Small intestine (tissue), 7 donors: ENCODE data around the gene ORM2. TPM values are rescaled to one million over a fixed set of nuclear protein-coding genes. Genes with fewer than 3 reads are reported as not detected.

Source experiments
- DNase-seq, 2 donors: peaks; one replicate each; pipeline versions ENCODE4 v3.0.0 to v3.0.0-alpha.2; 2013
- FAIRE-seq: peaks from 2 replicates; lab custom pipeline; 2012; peaks lifted over from hg19 to GRCh38; lab: Jason Lieb, UNC
- H3K27ac ChIP-seq, 3 donors: one replicate each; pipeline ENCODE4 v1.5.1; 2013; ENCODE audit warnings: low read length in 2 of 3, mild to moderate bottlenecking in 2 of 3, control low read depth in 1 of 3, inconsistent platforms in 1 of 3, low read depth in 1 of 3, moderate library complexity in 1 of 3
- H3K27me3 ChIP-seq, 3 donors: one replicate each; pipeline ENCODE4 v1.6.1; 2013; ENCODE audit warnings: low read length in 3 of 3, inconsistent platforms in 1 of 3; ENCODE audit not compliant: control insufficient read depth in 3 of 3, insufficient read depth in 3 of 3
- H3K36me3 ChIP-seq, 3 donors: one replicate each; pipeline ENCODE4 v1.6.1; 2013; ENCODE audit warnings: low read length in 3 of 3, inconsistent platforms in 1 of 3, low read depth in 1 of 3, mild to moderate bottlenecking in 1 of 3, moderate library complexity in 1 of 3; ENCODE audit not compliant: control insufficient read depth in 3 of 3, insufficient read depth in 2 of 3
- H3K4me1 ChIP-seq, 3 donors: one replicate each; pipeline ENCODE4 v1.6.1; 2013; ENCODE audit warnings: low read length in 2 of 3, inconsistent platforms in 1 of 3, low read depth in 1 of 3, mild to moderate bottlenecking in 1 of 3, moderate library complexity in 1 of 3; ENCODE audit not compliant: control insufficient read depth in 3 of 3, insufficient read depth in 2 of 3
- H3K4me3 ChIP-seq, 3 donors: one replicate each; pipeline ENCODE4 v1.5.1; 2013; ENCODE audit warnings: low read length in 3 of 3, control low read depth in 1 of 3, inconsistent platforms in 1 of 3, low read depth in 1 of 3, mild to moderate bottlenecking in 1 of 3, moderate library complexity in 1 of 3
- H3K9me3 ChIP-seq, 2 donors: one replicate each; pipeline ENCODE4 v1.6.1; 2013; ENCODE audit warnings: low read depth in 1 of 2, low read length in 1 of 2; ENCODE audit not compliant: control insufficient read depth in 2 of 2, insufficient read depth in 1 of 2
- WGBS, 3 donors: extraction: QIAGEN DNeasy Blood & Tissue Kit; methylation state at CpG; one replicate each; pipeline ENCODE4 v1.1.7; 2013; 5-methylcytosine and 5-hydroxymethylcytosine counted together
- polyA plus RNA-seq, 4 donors: library from polyadenylated mRNA; stranded (reverse) in 3 of 4; unstranded in 1 of 4; fragments of 200-250 nt in 3 of 4; fragments of 120-200 nt in 1 of 4; gene quantifications; one replicate each; pipeline versions ENCODE4 v1.2.1 to v1.2.3, GENCODE V29; 2013
- donor health status: healthy with polysubstance abuse.
- donor health status: control.
- donor health status: control.
- donor health status: Bipolar disorder and iron deficiency.
- donor health status: healthy.

The ORM2 gene
- polyA plus RNA-seq, 4 donors = 0.28 TPM; not detected in 3

DNA sequence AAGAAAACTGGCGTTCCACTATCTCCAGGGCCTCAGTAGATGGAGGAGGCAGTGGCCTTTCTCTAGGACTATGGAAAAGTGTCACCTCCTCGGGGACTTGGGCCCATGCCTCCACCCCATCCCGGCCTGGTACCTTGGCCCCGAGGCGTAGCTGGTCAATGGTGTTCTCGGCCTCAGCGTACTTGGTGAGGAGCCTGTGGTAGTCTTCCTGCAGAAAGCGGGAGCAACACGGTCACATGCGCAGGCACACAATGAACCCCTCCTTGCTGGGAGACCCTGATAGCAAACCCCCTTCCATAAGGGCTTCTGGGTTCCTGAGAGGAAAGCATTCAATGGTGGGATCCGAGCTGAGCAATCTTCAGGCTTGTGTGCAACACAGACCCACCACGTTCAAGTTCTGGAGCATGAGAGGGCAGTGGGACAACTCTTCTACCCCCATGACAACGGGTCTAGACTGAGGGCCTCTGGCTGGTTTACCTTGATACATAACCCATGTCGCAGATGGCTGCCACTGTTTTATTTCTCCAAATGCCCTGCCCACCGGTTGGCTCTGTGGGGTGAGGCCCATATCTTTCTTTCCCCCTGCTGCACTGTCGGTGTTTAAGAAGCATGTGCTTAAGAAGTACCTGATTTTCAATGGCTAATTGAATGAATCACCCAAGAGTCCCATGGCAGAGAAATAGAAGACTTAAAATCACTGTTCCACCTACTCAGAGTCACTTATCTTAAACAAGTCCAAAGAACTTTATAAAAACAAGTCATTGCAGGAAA lies 44.5 kb downstream of the ORM2 start:
- no peak for DNase-seq
- no peak overlapping the region for H3K4me3 ChIP-seq
- no peaks in the 10 kb centered on the region for H3K27me3 ChIP-seq
- no peaks in the 10 kb centered on the region for H3K9me3 ChIP-seq
- WGBS, 3 donors = 79 to 88% (median 84%) methylated on average over 16 of the region's 16 CpGs
- peaks cover 8 to 65% (median 19%) of the 10 kb centered on the region in 3 donors for H3K36me3 ChIP-seq
- H3K4me1 ChIP-seq = no peaks in the 10 kb centered on the region
- H3K27ac ChIP-seq = peak overlapping the region in 2 of 3 donors; percentile 8 to 82
- FAIRE-seq = no peak

DNA sequence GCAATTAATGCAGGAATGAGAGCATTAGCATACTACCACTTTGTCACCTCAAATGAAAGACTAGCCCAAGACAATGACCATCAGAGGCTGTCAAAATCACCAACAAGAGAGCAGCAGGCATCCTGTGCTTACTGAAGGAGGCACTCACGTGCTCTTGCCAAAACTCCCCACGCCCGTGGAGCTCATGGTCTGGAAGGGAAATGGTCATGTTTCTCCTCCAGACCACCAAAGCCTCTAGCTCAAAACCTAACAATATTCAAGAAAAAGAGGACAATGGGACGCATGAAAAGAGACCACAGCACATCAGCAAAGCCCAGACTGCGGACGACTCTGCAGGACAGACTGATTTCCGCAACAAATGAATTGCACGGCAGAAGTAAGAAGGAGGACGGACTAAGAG lies 45.3 kb downstream of the ORM2 start:
- Histone ChIP-seq H3K9me3 (no peaks in the 10 kb centered on the region), H3K36me3 (peaks cover 8 to 69% (median 19%) of the 10 kb centered on the region in 3 donors), H3K4me3 (no peak overlapping the region), H3K4me1 (no peaks in the 10 kb centered on the region), H3K27me3 (no peaks in the 10 kb centered on the region), H3K27ac (peak overlapping the region in 1 of 3 donors; percentile 23)
- 71 to 86% (median 79%) methylated on average over 9 of the region's 9 CpGs for WGBS, 3 donors
- FAIRE-seq (no peak), DNase-seq (no peak)

DNA sequence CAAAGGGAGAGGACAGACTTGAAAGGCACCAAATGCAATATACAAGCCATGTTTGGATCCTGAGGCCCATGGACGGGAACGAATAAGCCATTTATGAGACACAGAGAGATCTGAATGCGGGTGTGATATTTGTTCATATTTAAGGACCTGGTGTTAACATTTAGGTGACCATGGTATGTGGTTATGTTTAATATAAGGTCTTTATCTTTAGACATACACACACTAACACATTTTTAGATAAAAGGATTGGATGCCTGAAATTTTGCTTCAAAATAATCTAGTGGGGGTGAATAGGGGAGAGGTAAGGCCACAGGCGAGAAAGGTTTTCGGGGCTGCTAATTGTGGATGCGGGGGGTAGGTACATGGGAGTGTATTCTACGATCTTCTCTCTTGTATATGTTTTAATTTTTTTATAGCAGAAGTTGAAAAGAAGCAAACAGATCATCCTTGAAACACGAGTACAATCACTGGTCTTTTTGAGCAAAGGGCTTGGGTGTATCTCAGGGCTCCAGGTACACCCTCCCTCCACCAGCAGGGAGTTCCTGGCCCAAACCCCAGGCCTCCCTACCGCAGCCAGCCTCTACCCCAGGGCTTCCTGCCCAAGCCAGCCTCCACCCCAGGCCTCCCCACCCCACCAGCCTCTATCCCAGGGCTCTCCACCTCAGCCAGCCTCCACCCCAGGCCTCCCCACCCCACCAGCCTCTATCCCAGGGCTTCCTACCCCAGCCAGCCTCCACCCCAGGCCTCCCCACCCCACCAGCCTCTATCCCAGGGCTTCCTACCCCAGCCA lies 45.9 kb downstream of the ORM2 start:
- 71 to 84% (median 83%) methylated on average over 9 of the region's 9 CpGs for WGBS, 3 donors
- H3K4me3 ChIP-seq = no peak overlapping the region
- no peaks in the 10 kb centered on the region for H3K27me3 ChIP-seq
- FAIRE-seq (no peak), DNase-seq (no peak)
- H3K4me1 ChIP-seq = no peaks in the 10 kb centered on the region
- peaks cover 8 to 64% (median 16%) of the 10 kb centered on the region in 3 donors for H3K36me3 ChIP-seq
- no peak overlapping the region for H3K27ac ChIP-seq
- H3K9me3 ChIP-seq = no peaks in the 10 kb centered on the region

DNA sequence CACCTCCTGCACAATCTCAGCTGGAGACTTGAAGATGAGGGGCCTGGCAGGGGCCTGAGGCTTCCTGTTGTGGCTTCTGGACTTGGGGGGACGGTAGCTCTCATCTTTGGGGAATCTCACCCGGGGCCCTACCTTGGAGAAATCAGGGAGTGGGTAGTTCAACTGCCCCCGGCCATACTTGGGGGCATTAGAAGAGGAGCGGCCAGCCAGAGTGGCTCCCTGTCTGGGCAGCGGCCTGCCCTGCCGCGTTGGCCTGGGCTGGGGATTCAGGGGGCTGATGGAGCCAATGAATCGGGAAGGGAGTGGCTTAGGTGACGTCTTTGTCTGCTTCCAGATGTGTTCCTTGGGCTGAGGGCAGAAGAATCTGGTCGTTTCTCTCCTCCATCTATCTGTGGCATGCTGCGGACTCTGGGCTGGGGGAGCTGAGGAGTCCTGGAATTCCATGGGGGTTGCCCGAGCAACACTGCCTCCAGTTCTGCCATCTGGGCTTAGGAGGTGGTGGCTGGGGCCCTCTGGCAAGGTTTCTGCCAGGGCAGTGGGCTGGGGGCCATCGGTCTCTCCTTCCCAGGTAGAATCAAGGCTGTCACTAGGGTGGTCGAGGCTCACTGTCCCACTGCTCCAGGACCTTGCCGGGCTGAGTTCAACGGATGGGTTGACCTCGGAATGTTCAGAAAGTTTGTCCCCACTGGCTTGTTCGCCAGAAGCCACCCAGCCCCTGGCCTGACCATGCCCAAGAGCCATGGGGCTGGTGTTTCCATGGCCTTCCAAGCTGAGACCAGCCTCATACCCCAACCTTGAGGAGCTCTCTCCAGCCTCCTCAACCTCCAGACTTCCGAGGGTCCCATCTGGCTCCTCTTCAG lies 47.1 kb downstream of the ORM2 start:
- no peaks in the 10 kb centered on the region for H3K9me3 ChIP-seq
- FAIRE-seq (no peak), DNase-seq (no peak)
- no peaks in the 10 kb centered on the region for H3K4me1 ChIP-seq
- no peaks in the 10 kb centered on the region for H3K27me3 ChIP-seq
- H3K4me3 ChIP-seq = no peak overlapping the region
- H3K27ac ChIP-seq = peak overlapping the region in 2 of 3 donors; percentile 20 to 24
- WGBS, 3 donors = 92 to 95% (median 94%) methylated on average over 19 of the region's 19 CpGs
- peaks cover 8 to 61% (median 11%) of the 10 kb centered on the region in 3 donors for H3K36me3 ChIP-seq

DNA sequence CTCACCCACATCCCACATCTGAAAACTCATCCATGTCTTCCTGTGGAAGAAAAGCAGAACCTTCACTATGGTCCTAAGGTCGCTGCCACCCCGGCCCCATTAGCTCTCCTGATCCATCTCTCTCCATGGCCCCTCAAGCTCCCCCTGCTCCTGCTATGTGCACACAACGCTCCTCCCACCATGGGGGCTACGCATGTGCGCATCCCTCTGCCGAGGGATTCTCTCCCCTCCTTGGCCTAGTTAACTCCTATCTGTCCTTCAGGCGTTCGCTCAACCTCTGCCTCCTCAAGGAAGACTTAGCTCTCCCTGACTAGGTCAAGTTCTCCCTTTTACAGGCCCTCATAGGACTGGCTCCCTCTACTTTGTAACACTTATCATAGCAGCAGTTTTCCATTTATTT lies 48.3 kb downstream of the ORM2 start:
- Histone ChIP-seq H3K4me3 (no peak overlapping the region), H3K27me3 (no peaks in the 10 kb centered on the region), H3K36me3 (peaks cover 8 to 62% (median 11%) of the 10 kb centered on the region in 3 donors), H3K9me3 (no peaks in the 10 kb centered on the region), H3K27ac (no peak overlapping the region), H3K4me1 (peaks cover 0 to under 1% (median 0%) of the 10 kb centered on the region in 3 donors)
- FAIRE-seq = no peak
- 89 to 93% (median 91%) methylated on average over 8 of the region's 8 CpGs for WGBS, 3 donors
- DNase-seq = no peak

DNA sequence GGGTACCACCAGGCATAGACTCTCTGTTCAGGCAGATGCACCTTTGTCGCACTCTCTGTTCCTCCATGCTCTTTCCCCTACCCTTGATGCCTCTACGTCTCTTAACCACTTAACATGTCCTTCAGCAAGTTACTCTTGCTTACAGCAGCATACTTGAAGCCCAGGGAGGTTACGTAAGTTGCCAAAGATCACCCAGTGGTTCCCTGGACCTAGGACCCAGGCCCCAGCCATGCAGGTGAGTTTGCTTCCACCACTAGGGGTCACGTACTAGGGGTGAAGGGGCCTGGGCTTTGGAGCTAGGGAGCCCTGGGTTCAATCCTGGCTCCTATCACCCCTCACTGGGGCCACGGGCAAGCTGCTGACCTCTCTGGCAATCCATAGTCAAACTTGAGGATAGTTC lies 49.2 kb downstream of the ORM2 start:
- H3K4me3 ChIP-seq = no peak overlapping the region
- H3K27ac ChIP-seq = no peak overlapping the region
- H3K27me3 ChIP-seq = no peaks in the 10 kb centered on the region
- 92 to 94% (median 94%) methylated on average over 5 of the region's 5 CpGs for WGBS, 3 donors
- no peak for FAIRE-seq
- peaks cover 8 to 61% (median 11%) of the 10 kb centered on the region in 3 donors for H3K36me3 ChIP-seq
- no peak for DNase-seq
- H3K4me1 ChIP-seq = peaks cover 0 to 4% (median 3%) of the 10 kb centered on the region in 3 donors
- H3K9me3 ChIP-seq = no peaks in the 10 kb centered on the region
